GM21390 (cell line): Measurements from ENCODE around the gene AKAP9.
"Not testable (repeated sequence)": the region's sequence is repeated elsewhere in the genome, so short reads cannot be mapped to it uniquely, and the experiment has no call there.

ENCODE experiments used
- ATAC-seq: cut with Tn5 transposase; IDR thresholded peaks from one replicate; pipeline ENCODE4 v1.9.1; 2021; ENCODE audit not compliant: unreplicated experiment

Gene AKAP9

GRCh38 chr7:91945476-91945875 lies 4.8 kb downstream of the AKAP9 start:
- ATAC-seq = no peak

- ATAC-seq = no peak
Observed at GRCh38 chr7:91946549-91946948, 5.9 kb downstream of the AKAP9 start.

- ATAC-seq = no peak
Observed at GRCh38 chr7:91947948-91948347, 7.3 kb downstream of the AKAP9 start.

GRCh38 chr7:91949221-91950009 lies 8.8 kb downstream of the AKAP9 start:
- ATAC-seq = peak; percentile 44

GRCh38 chr7:91953618-91954017 lies 13.0 kb downstream of the AKAP9 start:
- no peak for ATAC-seq

- not testable (repeated sequence) for ATAC-seq
Observed at GRCh38 chr7:91956464-91956863, 15.8 kb downstream of the AKAP9 start.

GRCh38 chr7:91957232-91957631 lies 16.6 kb downstream of the AKAP9 start:
- no peak for ATAC-seq

- no peak for ATAC-seq
Observed at GRCh38 chr7:91957823-91958222, 17.2 kb downstream of the AKAP9 start.

- ATAC-seq = no peak
Observed at GRCh38 chr7:91959023-91959422, 18.4 kb downstream of the AKAP9 start.

GRCh38 chr7:91961816-91962215 lies 21.2 kb downstream of the AKAP9 start:
- ATAC-seq = no peak

GRCh38 chr7:91962419-91962818 lies 21.8 kb downstream of the AKAP9 start:
- no peak for ATAC-seq

- ATAC-seq = not testable (repeated sequence)
Observed at GRCh38 chr7:91967513-91967912, 26.9 kb downstream of the AKAP9 start.

- ATAC-seq = no peak
Observed at GRCh38 chr7:91973639-91974038, 33.0 kb downstream of the AKAP9 start.

GRCh38 chr7:91974066-91974465 lies 33.4 kb downstream of the AKAP9 start:
- ATAC-seq = no peak

GRCh38 chr7:91976743-91977142 lies 36.1 kb downstream of the AKAP9 start:
- no peak for ATAC-seq

- no peak for ATAC-seq
Observed at GRCh38 chr7:91979590-91979989, 38.9 kb downstream of the AKAP9 start.

- not testable (repeated sequence) for ATAC-seq
Observed at GRCh38 chr7:91982352-91982751, 41.7 kb downstream of the AKAP9 start.

GRCh38 chr7:91988213-91988612 lies 47.6 kb downstream of the AKAP9 start:
- ATAC-seq = no peak

- peak; percentile 33 for ATAC-seq
Observed at GRCh38 chr7:91993976-91994375, 53.3 kb downstream of the AKAP9 start.

- peak; percentile 95 for ATAC-seq
Observed at GRCh38 chr7:91995391-91996105, 54.9 kb downstream of the AKAP9 start.

GRCh38 chr7:91999631-92000565 lies 59.2 kb downstream of the AKAP9 start:
- no peak for ATAC-seq
